Measurements from ENCODE around the gene MMP14.
A peak's percentile ranks its signal among the peaks of the same experiment; 100 is the strongest.

MMP14 gene

DNA sequence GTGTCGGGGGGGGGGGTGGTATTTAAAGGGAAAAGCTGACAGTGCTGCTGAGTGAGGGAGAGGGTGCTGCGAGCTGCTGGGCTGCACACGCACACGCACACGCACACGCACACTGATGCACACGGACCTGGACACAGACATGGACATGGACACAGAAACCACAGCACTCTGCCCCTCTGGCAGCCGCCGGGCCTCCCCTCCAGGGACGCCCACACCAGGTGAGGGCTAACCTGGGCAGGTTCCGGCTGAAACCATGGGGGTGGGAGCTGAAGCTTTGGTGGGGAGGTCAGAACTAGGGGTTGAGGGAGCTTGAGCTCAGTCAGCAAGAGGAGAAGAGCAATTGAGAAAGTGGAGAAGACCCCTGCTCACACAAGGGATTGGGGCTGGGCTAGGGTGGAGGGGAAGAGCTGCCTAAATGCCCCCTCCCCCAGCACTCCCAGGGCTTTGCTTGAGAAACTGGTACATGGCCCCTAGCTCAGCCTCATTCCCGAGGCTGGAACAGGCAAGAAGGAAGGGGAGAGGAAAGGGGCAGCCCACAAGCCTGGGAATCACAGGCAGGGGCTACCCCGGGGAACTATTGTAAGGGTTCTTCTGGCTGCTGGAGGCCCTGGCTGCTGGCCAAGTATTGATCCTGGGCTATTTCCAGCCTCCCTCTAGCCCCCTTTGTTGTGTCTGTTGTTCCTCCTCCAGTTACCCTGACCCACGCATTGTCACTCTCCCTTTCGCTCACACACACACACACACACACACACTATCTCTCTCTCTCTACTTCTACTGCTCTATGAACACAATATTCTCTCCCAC is 47.0 kb downstream of the MMP14 start, which contains the start of gene REM2:
Gene REM2 (plus strand): TSS at position 50 of the 804 bp plus-strand sequence. CDS start 66 bp downstream, at position 116.
- no peak for TF ChIP-seq ZFX (IDR thresholded peaks at IDR 0.05)
- TF ChIP-seq, protein P1, sequence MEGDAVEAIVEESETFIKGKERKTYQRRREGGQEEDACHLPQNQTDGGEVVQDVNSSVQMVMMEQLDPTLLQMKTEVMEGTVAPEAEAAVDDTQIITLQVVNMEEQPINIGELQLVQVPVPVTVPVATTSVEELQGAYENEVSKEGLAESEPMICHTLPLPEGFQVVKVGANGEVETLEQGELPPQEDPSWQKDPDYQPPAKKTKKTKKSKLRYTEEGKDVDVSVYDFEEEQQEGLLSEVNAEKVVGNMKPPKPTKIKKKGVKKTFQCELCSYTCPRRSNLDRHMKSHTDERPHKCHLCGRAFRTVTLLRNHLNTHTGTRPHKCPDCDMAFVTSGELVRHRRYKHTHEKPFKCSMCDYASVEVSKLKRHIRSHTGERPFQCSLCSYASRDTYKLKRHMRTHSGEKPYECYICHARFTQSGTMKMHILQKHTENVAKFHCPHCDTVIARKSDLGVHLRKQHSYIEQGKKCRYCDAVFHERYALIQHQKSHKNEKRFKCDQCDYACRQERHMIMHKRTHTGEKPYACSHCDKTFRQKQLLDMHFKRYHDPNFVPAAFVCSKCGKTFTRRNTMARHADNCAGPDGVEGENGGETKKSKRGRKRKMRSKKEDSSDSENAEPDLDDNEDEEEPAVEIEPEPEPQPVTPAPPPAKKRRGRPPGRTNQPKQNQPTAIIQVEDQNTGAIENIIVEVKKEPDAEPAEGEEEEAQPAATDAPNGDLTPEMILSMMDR (conservative IDR thresholded peaks at IDR 0.05): no peak
- H3K27ac ChIP-seq: no peak within 1 kb of the TSS

DNA sequence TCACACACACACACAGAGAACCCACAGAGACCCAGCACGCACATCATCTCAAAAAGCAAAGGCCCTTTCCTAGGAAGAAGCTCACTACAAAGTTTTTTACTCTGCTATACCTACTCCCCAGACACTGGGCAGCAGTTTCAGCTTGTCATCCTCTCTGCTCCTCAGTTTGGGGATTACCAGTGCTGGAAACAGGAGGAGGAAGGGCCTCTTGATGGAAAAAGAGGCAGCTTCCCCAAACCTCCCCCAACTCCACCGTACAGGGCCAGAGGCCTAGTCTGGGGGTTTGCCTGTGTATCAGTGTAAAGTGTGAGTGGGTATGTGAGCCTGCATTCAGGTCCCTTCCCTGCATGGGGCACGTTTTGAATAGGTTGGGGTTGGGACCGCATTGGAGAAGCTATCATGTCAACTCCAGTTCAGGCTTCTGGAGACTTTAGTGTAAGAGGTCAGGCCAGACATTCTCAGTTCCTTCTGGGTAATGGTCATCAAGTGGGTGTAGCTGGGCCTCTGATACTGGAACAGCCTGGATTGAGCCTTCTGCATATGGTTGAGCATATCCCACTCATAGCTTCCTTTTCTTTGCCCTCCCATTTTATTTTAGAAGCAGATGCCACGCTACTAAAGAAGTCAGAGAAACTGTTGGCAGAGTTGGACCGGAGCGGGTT is 47.8 kb downstream of the MMP14 start:
- TF ChIP-seq, protein P1 (conservative IDR thresholded peaks at IDR 0.05): no peak
- no peak for TF ChIP-seq ZFX (IDR thresholded peaks at IDR 0.05)

DNA sequence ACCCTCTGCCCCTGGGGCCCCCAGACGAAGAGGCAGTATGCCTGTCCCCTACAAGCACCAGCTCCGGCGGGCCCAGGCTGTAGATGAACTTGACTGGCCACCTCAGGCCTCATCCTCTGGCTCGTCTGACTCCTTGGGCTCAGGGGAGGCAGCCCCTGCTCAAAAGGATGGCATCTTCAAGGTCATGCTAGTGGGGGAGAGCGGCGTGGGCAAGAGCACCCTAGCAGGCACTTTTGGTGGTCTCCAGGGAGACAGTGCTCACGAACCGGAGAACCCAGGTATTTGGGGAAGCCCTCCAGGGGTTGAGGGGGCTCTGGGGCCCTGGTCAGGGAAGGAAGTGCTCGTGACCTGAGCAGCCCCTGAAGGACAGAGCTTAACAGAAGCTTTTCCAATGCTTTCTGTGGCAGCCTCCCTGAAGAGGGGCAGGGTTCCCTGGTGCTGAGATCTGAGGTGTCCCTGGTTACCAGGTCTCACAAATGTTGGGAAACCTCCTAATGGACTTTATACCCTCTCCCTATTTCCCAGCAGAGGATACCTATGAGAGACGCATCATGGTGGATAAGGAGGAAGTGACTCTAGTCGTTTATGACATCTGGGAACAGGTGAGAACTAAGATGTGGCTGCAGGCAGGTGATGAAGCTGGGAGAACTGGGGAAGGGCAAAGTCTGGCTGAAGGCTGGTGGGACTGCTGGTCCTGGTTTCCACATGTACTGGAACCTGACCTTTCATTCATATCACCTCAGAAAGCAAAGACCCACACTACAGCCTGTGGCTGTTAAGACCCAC is 48.5 kb downstream of the MMP14 start:
- TF ChIP-seq, protein P1 (conservative IDR thresholded peaks at IDR 0.05): no peak
- no peak for TF ChIP-seq ZFX (IDR thresholded peaks at IDR 0.05)
- no peak overlapping the region for H3K27ac ChIP-seq

More for the DNA sequence above, 47.8 kb downstream of the MMP14 start:
- H3K27ac ChIP-seq: no peak overlapping the region

DNA sequence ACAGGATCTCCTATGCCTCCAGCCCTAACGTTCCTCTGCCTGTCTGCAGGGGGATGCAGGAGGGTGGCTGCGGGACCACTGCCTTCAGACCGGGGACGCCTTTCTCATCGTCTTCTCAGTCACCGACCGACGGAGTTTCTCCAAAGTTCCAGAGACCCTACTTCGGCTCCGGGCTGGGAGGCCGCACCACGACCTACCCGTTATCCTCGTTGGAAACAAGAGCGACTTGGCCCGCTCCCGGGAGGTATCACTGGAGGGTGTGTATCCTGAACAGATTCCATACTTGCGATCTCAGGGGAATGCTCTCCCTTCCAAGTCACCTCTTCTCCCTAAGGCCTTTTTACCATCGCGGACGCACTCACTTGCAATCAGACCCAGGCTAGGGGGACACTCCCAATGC is 49.6 kb downstream of the MMP14 start:
- TF ChIP-seq, protein P1 (conservative IDR thresholded peaks at IDR 0.05): no peak
- TF ChIP-seq ZFX (IDR thresholded peaks at IDR 0.05): no peak
- peak overlapping the region; percentile 91 for H3K27ac ChIP-seq

DNA sequence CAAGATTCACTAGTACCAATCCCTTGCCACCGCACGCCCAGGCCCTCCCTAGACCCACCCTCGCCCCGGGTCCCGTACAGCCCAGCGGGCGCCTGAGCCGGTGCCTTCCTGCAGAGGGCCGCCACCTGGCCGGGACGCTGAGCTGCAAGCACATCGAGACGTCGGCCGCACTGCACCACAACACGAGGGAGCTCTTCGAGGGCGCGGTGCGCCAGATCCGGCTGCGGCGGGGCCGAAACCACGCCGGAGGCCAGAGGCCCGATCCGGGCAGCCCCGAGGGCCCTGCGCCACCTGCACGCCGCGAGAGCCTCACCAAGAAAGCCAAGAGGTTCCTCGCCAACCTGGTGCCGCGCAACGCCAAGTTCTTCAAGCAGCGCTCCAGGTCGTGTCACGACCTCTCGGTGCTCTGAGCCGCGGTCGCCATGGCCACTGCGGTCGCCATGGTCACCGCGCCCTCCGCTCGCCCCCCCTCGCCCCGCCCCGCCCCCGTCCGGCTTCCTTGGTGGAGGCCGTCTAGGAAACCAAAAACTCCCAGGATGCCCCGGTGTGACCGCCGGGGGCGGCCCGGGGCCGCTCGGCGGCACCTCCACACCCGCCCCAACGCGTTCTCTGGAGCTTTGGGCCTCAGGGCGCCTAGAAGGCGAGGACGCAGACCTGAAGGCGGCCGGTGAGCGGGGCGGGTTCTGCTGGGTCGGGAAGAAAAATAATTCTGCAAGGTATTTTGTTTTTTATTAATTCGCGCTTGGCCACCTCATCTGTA is 50.3 kb downstream of the MMP14 start:
- H3K27ac ChIP-seq: peak overlapping the region; percentile 91
- TF ChIP-seq ZFX (IDR thresholded peaks at IDR 0.05): peak; percentile 55
- TF ChIP-seq, protein P1 (conservative IDR thresholded peaks at IDR 0.05): no peak; the same call in 1 of the 2 replicates

DNA sequence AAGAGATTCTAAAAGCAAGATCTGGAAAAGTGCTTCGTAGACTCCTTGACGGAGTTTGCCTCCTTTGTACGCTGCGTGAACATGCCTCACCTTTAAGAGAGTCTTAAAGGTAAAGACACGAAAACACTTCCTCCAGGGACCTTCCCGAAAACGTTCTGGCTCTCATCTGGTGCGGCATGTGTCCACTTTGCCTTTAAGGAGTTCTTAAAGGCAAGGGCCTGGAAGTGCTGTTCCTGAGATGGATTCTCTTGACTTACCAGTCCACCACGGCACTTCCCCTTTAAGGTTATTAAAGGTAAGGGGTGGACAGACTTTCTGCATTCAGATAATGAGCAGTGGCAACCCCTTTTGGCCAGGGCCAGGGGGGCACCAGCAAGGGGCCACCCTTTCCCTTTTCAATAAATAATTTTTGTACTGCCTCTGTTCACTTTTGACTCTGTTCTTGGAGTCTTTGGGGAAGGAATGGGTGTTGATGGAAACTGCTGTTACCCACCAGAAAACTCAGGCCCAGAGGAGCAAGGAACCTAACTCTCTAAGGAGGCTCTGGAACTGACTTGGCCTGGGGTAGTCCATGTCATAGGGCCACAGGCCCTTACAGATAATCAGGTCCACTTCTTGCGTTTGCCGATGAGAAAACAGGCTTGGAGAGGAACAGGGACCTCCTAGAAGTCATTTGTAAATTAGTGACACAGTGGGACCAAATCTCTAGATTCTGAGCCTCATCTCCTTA is 51.0 kb downstream of the MMP14 start:
- TF ChIP-seq, protein P1 (conservative IDR thresholded peaks at IDR 0.05): no peak
- no peak for TF ChIP-seq ZFX (IDR thresholded peaks at IDR 0.05)
- peak overlapping the region; percentile 91 for H3K27ac ChIP-seq

Data from C4-2B (cell line).